CD4-positive, alpha-beta T cell treated with Interleukin-17A for 4 hours (primary cell): Measurements from ENCODE around the gene GRIK3.

Source experiments
- DNase-seq: peaks from one replicate; pipeline ENCODE4 v3.0.0-alpha.2; 2020; ENCODE audit warnings: mixed read lengths

The GRIK3 gene

DNA sequence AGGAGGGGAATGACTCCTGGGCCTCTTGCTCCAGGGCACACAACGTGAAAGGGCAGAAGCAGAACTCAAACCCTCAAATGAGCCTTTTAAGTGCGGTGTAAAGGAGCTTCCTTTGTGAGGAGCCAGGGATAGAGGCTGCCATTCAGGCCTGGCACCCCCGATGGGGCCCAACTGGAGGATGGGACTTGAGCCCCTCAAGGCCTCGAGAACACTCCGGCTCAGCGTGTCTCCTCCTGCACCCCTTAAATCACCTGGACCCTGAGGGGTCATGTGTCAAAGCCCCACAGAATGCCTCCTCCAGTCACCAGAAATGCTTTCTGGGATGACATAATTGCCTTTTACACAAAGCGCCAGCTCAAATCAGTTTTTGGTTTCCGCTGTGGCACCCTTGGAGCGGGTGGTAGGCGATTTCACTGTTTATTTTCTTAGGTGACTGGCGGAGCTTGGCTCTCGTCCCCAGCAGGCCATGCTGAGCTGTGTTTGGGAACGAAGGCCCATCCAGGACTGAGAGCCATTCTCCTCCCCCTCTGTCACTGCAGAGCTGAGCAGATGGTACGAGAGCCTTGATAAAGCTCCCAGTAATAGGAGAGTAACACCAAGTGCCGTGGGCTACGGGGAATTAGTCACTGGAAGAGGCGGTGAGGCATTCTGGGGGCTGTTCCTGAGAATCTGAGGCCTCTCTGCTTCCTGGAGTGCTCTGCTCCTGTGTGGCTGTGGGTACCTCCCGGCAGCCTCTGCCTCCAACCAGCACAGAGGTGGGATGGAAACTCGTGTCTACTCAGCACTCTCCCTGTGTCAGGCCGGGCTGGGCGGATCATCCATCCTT is 163.0 kb downstream of the GRIK3 start:
- DNase-seq: no peak

GRCh38 chr1:36869826-36870225 is 164.5 kb downstream of the GRIK3 start:
- DNase-seq: no peak

- no peak for DNase-seq
Measured at GRCh38 chr1:36869054-36869453, 165.3 kb downstream of the GRIK3 start.

GRCh38 chr1:36867575-36867974 is 166.7 kb downstream of the GRIK3 start:
- no peak for DNase-seq

DNA sequence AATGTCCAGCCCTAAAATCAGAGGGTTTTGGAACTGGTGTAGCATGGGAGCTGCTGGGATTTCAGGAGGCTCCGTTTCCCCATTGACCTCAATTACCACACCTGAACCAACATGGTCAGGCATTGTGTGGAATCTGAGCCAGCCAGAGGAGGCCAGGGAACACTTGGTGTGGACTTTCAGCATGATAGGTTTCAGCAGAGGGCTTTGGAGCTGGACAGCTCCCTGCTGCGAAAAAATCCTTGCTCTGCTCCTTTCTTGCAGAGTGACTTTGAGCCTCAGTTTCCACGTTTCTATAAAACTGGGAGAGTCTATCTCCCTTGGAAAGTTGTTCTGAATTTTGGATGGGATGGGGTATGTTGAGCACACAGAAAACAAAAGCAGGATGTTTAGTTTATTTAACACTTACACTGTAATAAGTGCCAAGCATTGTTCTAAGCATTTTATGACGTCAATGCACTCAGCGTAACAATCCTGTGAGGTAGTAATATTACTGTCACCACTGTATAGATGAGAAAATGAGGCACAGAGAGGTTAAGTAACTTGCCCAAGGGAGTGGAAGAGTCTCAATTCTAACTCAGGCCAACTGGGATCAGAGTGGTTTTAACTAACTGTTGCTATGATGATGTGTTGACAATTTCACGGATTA is 168.0 kb downstream of the GRIK3 start:
- no peak for DNase-seq

GRCh38 chr1:36865602-36865900 is 168.8 kb downstream of the GRIK3 start:
- DNase-seq: no peak

DNA sequence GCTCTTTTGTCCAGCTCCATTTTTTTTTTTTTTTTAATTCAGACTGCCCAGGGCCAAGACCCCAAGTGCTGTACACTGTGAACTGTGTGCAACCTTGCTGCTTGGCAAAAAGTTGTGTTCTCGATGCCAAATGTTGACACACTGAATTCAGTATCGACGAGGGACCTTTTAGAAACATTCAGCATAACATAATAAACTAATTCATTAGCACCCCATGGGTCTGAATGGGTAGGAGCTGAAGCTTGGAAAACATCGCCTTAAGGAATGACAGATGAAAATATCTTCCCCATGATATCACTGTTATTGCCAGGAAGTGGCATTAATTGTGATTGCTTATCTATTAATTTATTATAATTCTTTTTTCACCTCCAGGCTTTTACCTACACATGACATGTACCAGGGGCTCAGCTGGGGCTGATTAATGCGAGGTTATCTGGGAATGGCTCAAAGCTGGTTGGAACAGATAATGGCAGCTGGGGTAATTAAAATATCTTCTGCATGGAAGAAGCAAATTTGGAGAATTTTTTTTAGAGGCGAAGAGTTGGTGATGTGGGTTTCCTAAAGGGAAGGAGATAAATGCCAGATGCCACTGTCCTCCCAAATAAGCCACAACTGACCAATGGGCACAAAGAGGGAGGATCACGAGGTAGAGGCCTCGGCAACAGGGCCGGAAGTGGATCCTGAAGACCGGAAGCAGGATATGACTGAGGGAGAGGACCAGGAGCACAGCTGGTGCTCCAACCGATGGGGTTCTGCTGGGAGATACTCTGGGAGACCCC is 169.3 kb downstream of the GRIK3 start:
- no peak for DNase-seq

- no peak for DNase-seq
Measured at GRCh38 chr1:36864182-36864822, 170.0 kb downstream of the GRIK3 start.

GRCh38 chr1:36863500-36863899 is 170.8 kb downstream of the GRIK3 start:
- DNase-seq: no peak

- DNase-seq: no peak
Measured at GRCh38 chr1:36863061-36863460, 171.3 kb downstream of the GRIK3 start.

GRCh38 chr1:36861375-36861774 is 172.9 kb downstream of the GRIK3 start:
- no peak for DNase-seq

DNA sequence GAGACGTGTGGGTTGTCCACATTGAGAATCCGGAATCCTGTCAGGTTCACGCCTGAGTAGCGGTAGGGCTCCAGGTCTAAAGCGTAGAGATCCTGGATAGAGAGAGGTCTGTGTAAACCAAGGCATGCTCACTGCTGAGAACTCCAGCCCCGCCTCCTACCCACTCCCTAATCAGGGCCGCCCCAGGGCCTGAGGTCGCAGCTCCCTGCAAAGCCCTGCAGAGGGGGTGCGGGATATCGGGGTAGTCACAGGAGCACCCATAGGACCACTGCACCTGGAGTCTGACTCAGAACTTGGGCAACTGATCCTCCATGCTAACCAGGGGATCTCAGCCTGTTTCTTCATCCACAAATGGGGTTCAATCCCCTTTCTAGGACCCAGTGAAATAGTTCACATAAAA is 174.4 kb downstream of the GRIK3 start:
- DNase-seq: no peak

DNA sequence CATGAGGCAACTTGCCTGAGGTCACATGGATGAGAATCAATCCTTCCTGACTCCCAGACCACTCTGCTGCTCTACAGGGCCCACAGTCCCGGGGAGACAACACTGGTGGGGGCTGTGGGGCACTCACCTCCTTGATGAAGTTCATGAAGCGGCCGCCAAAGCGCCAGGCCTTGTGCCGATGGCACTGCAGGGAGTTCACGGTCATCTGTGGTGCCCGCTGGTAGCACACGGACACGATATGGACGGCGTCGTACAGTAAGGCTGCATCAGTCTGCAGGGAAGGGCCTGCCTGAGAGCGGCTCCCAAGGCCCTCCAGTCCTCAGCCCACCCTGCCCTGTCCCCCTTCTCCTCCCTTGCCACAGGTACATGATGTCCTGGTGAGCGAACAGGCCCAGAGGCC is 175.3 kb downstream of the GRIK3 start:
- DNase-seq: no peak

DNA sequence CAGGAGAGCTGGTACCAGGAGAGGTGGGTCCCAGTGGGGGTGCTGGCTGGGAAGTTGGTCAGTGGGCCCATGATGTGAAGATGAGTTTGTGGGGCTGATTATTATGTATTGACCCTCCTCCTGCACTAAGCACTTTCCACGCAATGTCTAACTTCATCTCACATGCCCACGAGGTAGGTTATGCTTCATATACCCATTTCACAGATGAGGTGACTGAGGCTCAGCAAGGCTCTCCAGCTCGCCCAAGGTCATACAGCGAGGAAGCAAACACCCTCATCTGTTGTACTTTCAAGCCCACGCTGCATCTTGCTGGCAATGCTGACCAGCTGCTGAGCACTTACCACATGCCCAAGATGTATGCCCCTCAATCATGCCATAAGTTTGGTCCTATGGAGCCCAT is 175.8 kb downstream of the GRIK3 start:
- no peak for DNase-seq

DNA sequence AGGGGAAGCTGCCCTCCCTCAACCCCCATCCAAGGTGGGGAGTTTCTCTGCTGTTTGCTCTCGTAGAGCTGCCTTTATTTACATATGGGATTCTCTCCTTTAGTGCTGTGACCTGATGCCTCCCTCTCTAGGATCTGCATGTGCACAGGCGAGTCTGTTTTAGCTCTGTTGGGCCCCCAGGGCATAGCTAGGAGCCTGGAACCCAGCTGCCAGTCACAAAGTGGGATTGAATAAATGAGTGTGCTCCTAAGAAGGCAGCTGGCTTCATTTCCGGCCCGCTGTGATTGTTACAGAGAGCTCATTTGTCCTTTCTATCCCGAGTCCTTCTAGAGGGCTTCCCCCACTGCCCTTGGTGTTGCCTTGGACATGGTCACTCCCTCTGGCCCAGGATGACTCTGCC is 176.6 kb downstream of the GRIK3 start:
- no peak for DNase-seq

GRCh38 chr1:36855699-36856494 is 178.4 kb downstream of the GRIK3 start:
- DNase-seq: no peak

- no peak for DNase-seq
Measured at GRCh38 chr1:36853638-36854037, 180.7 kb downstream of the GRIK3 start.

- DNase-seq: no peak
Measured at GRCh38 chr1:36852586-36852985, 181.7 kb downstream of the GRIK3 start.

DNA sequence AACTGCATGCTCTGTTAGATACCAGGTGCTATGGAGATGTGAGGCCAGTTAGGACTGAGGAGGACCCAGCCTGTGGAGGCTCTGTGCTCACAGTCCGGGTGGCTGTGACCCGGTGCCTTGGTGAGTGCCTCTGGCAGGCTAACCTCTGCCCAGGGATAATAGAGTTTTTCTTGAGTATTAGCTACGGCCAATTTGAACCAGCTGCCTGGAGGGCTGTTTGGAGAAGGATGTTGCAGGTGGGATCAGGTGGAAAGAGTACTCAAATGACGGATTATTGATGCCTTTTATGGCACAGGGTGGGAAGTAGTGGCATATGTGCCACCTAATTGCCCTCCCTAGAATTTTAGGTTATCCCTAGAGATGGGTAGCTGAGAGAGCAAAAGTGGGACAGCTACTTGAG is 182.7 kb downstream of the GRIK3 start:
- no peak for DNase-seq

DNA sequence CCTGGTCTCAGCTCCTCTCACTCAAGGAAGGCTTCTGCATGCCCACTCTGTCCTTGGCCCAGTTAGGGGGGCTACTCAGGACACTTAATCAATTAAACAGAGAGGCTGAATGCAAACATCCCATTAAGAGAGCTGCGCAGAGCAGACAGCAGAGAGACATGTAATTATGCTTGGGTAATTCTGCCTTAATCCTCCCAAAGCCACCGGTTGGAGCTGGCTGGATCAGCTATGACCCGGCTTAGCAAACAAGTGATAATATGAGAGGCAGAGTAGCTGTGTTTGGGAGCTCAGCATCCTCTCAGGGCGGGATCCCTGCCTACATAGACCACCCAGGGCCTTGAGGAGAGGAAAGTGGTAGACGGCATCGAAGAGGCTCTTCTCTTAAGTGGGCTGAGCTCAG is 183.2 kb downstream of the GRIK3 start:
- no peak for DNase-seq

GRCh38 chr1:36849956-36850355 is 184.4 kb downstream of the GRIK3 start:
- DNase-seq: no peak

GRCh38 chr1:36847761-36848160 is 186.6 kb downstream of the GRIK3 start:
- DNase-seq: no peak

DNA sequence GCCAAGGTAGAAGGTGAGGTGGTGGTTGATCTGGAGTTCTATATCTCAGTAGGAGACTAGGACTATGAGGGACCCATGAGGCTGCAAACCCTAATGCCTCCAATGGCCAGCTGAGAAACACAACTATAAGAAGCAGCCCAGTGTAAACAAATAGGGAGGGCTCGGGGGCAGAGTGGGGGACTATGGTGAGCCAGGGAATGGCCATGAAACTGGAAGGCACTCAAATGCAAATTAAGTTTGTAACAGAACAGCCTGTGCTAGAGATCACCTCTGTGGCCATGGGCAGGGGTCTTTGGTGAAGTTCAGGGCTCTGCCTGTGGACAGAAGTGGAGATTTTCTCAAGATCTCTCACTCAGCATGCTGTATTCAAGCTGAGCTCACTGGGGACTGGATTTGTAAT is 187.1 kb downstream of the GRIK3 start:
- no peak for DNase-seq
